Endometrial microvascular endothelial cells (primary cell): Measurements from ENCODE around the gene TRIM13. TPM values are rescaled to one million over a fixed set of nuclear protein-coding genes. Genes with fewer than 3 reads are reported as not detected.
"Not testable (repeated sequence)": the region's sequence is repeated elsewhere in the genome, so short reads cannot be mapped to it uniquely, and the experiment has no call there.

Experiments
- in situ Hi-C: cut with HindIII; loops from 2 replicates; pipeline ENCODE4 v1.10.0; 2017; ENCODE audit warnings: low sequenced_read_pairs, low pct_unique_long_range_greater_than_20kb; ENCODE audit errors: inconsistent ontology term
- total RNA-seq: library from RNA; depleted of rRNA; stranded (reverse); fragments of >200 nt; gene quantifications from one replicate; pipeline ENCODE4 v1.2.3, GENCODE V29; 2015; ENCODE audit errors: inconsistent ontology term

Gene TRIM13, protein sequence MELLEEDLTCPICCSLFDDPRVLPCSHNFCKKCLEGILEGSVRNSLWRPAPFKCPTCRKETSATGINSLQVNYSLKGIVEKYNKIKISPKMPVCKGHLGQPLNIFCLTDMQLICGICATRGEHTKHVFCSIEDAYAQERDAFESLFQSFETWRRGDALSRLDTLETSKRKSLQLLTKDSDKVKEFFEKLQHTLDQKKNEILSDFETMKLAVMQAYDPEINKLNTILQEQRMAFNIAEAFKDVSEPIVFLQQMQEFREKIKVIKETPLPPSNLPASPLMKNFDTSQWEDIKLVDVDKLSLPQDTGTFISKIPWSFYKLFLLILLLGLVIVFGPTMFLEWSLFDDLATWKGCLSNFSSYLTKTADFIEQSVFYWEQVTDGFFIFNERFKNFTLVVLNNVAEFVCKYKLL
- 13.2 TPM for total RNA-seq

DNA sequence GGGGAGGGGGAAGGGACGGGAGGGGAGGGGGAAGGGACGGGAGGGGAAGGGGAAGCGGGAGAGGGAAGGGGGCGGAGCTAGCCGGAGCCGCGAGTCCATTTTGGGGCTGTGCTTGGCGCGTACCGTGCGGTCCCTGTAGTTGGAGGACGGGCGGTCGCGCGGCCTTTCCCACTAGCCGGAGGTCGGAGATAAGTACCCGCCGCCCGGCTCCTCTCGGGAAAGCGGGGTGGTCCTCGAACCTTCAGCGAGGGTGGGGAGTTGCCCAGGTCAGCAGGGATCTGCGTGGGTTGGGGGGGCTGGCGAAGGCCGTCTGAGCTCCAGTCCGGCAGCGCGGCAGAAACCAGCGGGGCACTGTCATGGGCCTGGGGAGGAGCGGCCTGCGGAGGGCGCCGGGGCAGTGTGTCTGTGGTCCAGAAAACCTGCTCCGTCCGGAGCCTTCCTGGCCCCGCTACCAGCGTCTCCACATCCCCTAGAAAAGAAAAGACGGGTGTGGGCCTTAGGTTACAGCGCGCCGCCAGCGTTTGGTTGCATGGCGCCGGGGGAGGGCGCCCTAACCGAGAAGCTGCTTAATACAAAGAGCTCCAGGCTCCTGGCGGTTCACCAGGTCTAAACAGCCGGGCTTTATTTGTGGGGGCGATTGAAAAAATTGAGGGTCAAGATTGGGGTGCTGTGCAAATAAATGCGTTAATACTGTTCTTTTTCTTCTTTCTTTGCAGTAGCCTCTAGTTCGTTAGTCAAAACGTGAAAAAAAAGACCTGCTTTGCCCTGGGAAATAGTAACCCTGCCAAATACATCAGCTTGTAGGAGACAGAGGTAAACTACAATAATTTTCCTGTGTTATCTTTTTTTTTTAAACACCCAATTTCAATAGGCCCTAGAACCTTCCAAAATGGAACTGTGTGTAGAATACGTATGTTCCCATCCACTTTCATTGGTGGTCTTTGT lies at the start of gene TRIM13:
Gene TRIM13 (plus strand): TSS at position 92 of the 945 bp plus-strand sequence. CDS start 14,899 bp downstream, outside the sequence.
- in situ Hi-C loops, result no loop called here

DNA sequence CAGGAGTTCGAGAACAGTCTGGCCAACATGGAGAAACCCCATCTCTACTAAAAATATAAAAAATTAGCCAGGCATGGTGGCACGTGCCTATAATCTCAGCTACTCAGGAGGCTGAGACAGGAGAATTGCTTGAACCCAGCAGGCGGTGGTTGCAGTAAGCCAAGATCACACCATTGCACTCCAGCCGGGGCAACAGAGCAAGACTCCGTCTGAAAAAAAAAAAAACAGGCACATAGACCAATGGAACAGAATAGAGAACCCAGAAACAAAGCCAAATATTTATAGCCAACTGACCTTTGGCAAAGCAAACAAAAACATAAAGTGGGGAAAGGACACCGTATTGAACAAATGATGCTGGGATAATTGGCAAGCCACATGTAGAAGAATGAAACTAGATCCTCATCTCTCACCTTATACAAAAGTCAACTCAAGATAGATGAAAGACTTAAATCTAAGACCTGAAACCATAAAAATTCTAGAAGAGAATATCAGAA lies 48.0 kb upstream of the TRIM13 start:
- in situ Hi-C loops, result not testable (repeated sequence)

DNA sequence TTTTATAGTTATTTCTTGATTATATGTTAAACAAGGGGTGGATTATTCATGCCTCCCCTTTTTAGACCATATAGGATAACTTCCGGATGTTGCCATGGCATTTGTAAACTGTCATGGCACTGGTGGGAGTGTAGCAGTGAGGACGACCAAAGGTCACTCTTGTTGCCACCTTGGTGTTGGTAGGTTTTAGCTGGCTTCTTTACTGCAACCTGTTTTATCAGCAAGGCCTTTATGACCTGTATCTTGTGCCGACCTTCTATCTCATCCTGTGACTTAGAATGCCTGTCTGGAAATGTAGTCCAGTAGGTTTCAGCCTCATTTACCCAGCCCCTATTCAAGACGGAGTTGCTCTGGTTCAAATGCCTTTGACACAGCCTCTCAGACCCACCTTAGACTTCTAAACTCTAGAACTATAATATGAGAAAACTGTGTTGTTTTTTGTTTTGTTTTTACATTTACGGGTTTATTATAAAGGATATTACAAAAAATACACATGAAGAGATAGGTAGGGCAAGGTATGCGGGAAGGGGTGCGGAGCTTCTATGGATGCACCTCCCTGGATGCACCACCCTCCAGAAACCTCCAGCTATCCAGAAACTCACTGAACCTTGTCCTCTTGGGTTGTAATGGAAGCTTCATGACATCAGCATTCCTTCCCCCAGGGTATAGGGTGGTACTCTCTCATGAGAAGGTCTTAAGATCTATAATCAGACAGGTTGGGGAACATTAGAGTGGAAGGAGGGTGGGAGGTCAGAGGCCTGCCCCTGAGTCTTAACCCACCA lies 44.9 kb upstream of the TRIM13 start:
- in situ Hi-C loops, result no loop called here

DNA sequence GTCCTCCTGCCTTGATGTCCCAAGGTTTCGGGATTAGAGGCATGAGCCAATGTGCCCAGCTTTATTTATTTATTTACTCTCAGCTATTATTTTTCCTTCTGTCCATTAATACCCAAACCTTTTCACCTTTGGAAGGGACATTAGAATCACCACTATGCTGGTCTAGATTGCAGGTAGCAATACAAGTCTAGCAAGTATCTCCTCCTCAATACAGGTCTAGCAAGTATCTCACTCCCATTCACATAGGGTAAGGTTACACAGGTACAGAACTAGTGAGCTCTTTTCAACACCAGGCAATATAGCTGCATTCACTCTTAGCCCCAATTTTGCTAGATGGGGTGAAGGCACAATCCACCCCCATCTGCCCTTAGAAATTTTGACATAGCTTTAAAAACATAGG lies 43.3 kb upstream of the TRIM13 start:
- in situ Hi-C loops, result no loop called here

DNA sequence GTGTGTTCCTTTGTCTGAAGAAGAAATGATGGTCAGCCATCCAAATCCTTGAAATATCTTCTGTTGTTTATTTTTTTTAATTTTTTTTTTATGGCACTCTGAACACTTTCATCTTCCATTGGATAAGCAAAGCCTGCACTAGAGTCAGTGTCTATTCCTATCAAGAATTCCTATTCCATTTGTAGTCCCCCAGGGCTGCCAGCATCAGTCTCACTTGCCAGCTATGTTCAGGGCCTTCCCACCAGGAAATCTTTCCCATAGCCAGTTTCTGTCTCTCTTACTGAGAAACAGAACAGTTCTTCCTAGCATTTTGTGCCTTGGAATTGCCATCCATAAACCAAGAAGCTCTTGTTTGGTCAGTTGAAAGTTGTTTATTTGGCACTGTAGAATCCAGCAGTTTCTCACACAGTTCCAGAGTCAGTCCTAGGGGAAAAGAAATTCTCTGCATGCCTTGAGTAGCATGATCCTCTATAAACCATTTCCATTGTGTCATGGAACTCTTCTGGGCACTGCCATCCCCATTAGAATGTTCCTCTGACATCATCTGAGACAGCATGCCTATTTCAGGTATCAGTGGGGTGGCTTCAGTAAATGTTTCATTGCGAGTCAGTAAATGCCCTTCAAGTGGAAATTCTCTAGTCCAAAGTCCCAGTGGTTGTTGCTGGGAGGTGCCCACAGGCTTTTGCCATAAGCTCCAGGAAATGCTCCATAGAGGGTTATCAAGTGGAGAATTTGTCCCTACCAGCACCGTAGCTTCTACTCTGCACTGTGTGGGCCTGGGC lies 42.0 kb upstream of the TRIM13 start:
- in situ Hi-C loops, result no loop called here

DNA sequence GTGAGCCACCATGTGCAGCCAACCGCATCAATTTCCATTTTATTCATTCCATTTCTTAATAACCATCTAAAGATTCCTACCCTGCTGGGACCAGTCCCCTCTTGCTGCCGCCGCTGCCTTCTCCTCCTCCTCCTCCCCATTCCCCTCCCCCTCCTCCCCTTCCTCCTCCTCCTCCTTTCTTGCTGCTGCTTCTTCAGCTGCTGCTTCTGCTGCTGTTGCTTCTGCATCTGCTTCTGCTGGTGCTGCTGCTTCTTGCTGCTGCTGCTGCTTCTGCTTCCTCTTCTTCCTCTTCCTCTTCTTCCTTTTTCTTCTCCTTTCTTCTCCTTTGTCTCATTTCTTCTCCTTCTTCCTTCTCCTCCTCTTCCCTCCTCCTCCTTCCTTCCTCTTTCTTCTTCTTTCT lies 40.7 kb upstream of the TRIM13 start:
- in situ Hi-C loops, result no loop called here

DNA sequence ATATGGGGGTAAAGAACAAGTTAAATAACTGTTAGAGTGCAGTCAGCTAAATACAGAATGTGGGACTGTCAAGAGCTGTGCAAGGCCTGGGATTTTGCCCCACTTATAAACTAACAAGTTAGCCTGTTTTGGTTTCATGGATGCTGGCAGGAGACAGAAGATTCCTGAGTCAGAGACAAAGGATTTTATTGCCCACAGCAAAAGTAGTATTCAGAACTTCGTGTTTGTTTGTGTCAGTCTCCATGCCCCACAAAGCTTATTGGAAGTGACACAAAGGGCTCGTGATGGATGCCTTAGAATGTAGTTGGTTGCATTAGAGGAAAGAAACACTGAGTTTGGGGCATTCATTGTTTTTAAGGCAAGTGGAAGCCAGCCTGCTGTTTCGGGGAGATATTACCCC lies 38.5 kb upstream of the TRIM13 start:
- in situ Hi-C loops, result no loop called here

DNA sequence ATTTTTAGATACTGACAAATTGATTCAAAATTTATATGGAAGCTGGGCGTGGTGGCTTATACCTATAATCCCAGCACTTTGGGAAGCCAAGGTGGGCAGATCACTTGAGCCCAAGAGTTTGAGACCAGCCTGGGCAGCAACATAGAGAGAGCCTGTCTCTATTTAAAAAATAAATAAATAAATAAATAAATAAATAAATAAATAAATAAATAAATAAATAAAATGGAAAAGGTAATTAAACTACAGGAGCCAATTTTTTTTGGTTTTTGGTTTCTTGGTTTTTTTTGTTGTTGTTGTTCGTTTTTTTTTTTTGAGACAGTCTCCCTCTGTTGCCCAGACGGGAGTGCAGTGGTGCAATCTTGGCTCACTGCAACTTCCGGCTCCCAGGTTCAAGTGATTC lies 29.4 kb upstream of the TRIM13 start:
- in situ Hi-C loops, result no loop called here

DNA sequence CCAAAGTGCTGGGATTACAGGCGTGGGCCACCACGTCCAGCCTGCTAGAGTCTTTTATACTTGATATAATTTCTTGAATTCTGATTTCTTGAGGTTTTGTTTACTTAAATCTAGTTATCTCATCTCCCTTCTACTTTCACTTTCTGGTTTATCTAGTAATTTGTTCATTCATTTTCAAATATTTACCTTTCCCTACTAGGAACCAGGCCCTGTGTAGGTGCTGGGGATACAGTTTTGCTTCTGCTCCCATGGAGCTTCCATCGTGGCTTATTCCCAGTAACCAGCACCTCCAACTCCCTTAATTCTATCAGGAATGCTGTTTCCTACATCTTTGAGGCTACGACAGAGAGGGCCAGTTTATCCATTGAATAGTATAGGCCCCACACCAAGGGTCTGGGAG lies 24.1 kb upstream of the TRIM13 start:
- in situ Hi-C loops, result no loop called here

DNA sequence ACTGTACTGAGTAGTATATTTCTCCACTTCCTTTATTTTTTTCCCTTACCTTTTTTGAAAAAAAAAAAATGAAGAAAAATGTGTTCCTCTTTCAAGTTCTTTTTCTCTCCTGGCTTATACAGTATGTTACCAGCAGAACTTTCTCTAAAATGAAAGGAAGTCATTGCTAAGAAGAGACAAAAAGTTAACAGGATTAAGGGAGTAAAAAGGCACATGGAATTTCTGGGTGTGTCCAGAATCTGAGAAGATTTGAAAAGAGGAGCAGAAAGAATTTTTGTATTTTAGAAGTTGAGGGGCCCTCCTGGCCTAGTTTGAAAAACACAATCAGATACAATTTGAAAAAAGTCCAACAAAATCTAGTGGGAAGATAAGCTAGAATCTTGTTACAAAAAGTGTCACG lies 21.0 kb upstream of the TRIM13 start:
- in situ Hi-C loops, result no loop called here

DNA sequence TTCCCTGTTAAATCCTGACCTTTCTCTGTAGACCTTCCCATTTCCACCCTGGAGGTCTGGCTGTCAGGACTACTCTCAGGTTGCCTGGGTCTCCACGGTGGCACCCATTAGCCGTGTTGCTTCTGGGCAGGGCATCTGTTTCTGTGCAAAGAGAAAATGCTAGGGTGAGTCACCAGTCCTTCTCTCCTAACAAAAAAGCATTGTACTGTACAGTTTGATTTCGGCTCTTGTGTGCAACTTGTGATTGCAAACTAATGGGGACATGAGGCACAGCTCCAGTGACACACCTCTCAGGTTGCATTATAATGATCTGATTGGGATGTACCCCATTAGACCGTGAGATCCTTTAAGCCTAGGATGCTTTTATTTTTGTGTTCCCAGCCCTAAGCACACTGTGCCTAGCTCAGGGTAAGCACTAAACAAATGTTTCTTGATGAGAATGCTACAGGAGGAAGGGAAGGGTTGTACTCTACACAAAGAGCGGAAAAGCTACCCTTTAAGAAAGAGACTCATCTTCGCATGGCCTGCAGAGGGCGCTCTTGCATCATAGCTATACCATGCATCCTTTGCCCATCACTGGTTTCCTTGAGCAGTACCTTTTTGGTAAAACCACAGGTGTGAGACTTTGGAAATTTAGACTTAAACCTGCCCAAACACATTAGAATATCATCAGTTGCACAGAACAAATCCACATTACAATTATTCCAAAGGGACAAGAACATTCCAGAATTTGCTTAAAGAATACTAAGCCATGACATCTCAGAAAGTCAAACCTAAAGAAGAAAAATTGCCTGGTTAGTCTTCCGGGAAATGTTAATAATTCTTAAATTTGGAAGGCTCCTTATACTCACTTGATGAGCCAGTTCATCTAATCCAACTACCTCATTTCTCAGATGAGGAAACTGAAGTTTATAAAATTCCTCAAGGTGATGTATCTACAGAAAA lies 20.3 kb upstream of the TRIM13 start:
- in situ Hi-C loops, result no loop called here

DNA sequence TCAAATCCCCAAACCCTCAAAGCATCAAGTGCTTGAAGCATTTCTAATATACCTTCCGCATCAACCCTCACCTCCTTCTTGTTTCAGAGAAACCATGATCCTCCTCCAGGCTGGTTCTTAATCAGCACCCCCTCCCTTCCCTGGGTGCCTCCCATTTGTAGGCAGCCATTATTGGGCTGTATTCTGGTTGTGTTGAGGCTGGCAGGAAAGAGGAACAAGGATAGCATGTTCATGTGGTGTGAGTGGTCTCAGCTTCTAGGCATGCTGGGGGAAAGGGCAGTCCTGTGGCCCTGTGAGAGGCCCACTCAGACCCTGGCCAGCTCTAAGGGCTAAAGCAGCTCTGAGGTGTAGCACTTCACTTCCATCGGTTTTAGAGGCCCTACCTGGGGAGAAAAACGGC lies 18.9 kb upstream of the TRIM13 start:
- in situ Hi-C loops, result no loop called here

DNA sequence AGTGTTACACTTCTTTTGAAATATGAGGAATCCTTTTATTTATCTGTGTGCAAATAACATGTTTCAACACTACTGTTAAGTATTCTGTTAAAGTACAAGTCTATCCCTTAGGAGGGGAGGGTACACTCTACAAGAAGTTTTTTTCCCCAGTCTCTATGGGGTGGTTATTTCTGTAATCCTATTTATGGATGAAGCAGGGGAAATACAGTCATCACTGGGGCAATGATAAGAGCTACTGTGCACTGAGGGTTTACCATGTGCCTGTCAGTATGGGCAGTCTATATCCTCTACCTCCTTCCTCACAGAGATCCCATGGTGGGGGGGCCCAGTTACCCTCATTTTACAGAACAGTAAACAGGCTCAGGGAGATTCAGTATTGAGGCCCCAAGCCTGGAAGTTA lies 16.6 kb upstream of the TRIM13 start:
- in situ Hi-C loops, result no loop called here

DNA sequence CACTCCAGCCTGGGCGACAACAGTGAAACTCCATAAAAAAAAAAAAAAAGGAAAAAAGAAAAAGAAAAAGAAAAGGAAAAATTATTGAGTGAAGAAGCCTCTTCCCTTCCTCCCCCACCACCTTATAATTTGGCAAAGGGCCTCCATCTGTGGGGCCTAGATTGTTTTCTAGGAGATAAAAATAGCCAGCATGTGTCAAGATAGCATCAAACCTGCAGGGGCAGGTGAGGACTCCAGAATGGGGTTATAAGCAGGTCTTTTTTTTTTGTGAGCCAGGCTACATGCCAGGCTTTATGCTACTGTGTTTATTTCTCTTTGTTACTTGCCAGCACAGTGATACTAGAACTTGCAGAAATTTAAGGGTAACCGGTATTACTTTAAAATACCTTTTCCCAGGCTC lies 11.7 kb upstream of the TRIM13 start:
- in situ Hi-C loops, result no loop called here

DNA sequence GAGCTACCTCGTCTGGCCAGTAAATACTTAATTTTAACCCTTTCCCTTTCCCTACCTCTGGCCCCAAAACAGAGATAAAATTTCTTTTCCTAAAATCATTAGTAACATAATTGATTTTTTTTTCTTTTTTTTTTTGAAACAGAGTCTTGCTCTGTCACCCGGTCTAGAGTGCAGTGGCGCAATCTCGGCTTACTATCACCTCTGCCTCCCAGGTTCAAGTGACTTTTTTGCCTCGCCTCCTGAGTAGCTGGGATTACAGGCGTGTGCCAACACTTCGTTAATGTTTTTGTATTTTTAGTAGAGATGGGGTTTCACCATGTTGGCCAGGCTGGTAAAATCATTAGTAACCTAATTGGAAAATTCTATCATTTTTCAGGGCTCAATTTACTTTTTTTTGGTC lies 10.4 kb upstream of the TRIM13 start:
- in situ Hi-C loops, result no loop called here

DNA sequence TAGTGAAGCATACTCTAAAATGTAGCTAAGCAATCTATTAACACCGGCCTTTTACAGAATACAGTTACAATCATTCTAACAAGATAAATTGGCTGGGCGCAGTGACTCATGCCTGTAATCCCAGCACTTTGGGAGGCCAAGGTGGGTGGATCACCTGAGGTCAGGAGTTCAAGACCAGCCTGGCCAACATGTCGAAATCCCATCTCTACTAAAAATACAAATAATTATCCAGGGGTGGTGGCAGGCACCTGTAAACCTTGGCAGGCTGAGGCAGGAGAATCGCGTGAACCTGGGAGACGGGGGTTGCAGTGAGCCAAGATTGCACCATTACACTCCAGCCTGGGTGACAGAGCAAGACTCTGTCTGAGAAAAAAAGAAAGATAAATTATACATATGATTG lies 6.2 kb upstream of the TRIM13 start:
- in situ Hi-C loops, result not testable (repeated sequence)

DNA sequence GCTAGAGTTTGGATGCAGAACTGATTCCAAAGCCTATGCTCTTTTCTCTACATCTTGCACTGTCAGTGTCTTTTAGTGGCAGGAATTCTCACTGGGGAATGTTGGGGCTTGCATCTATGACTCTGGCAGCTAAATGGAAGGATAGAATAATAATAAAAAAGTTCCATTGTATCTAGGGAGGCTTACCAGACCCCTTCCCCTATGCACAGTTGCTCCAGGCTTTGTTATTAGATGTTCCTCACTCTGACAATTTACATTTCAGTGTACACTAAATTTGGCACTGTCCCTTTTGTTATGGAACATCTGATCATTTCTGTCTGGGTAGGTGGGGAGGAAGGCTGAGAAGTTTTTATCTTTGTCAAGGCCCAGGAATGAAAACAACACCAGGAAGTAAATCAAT lies 3.7 kb upstream of the TRIM13 start:
- in situ Hi-C loops, result no loop called here
